HS-27A (cell line): Measurements from ENCODE around the gene CCNQ.

Source experiments
- DNase-seq: peaks from one replicate; pipeline ENCODE4 v3.0.0-alpha.2; 2012; ENCODE audit warnings: low read depth, missing footprints

CCNQ gene

GRCh38 chrX:153598541-153599191 is at the start of gene CCNQ:
TSS of gene CCNQ (minus strand) at chrX:153599139. CDS start at chrX:153599073, 66 bp downstream.
- no peak for DNase-seq

- no peak for DNase-seq
Measured at GRCh38 chrX:153647461-153648357, 48.8 kb upstream of the CCNQ start.

GRCh38 chrX:153646620-153647373 is 47.9 kb upstream of the CCNQ start, which contains the start of gene DUSP9:
TSS of gene DUSP9 (plus strand) at chrX:153647203. CDS start at chrX:153647954, 751 bp downstream.
- no peak for DNase-seq

GRCh38 chrX:153645921-153646488 is 47.1 kb upstream of the CCNQ start:
- DNase-seq: no peak

- DNase-seq: no peak
Measured at GRCh38 chrX:153645151-153645550, 46.2 kb upstream of the CCNQ start.

- DNase-seq: no peak
Measured at GRCh38 chrX:153644356-153645125, 45.6 kb upstream of the CCNQ start.

GRCh38 chrX:153643431-153644351 is 44.8 kb upstream of the CCNQ start:
- no peak for DNase-seq

GRCh38 chrX:153642655-153643430 is 43.9 kb upstream of the CCNQ start:
- DNase-seq: no peak

- no peak for DNase-seq
Measured at GRCh38 chrX:153642051-153642654, 43.2 kb upstream of the CCNQ start.

- no peak for DNase-seq
Measured at GRCh38 chrX:153641627-153642026, 42.7 kb upstream of the CCNQ start.

GRCh38 chrX:153640736-153641575 is 42.0 kb upstream of the CCNQ start:
- no peak for DNase-seq

GRCh38 chrX:153640045-153640686 is 41.2 kb upstream of the CCNQ start:
- no peak for DNase-seq

- DNase-seq: no peak
Measured at GRCh38 chrX:153639177-153640044, 40.5 kb upstream of the CCNQ start.

GRCh38 chrX:153638436-153639176 is 39.7 kb upstream of the CCNQ start:
- DNase-seq: no peak

GRCh38 chrX:153638041-153638371 is 39.1 kb upstream of the CCNQ start:
- no peak for DNase-seq
